Skin of body (tissue), 2 donors: ENCODE measurements around the gene SLC25A6. TPM values are rescaled to one million over a fixed set of nuclear protein-coding genes. Genes with fewer than 3 reads are reported as not detected.
"Not testable (repeated sequence)": the region's sequence is repeated elsewhere in the genome, so short reads cannot be mapped to it uniquely, and the experiment has no call there.

Experiments used
- DNase-seq: peaks from one replicate; lab custom pipeline; 2025; lab: John Stamatoyannopoulos, UW
- total RNA-seq: library from RNA; depleted of rRNA; stranded (reverse); fragments of >200 nt; gene quantifications from one replicate; pipeline ENCODE4 v1.2.3, GENCODE V29; 2014

The SLC25A6 gene
- total RNA-seq, 1 donor from 2014 or later, result 126 TPM

DNA sequence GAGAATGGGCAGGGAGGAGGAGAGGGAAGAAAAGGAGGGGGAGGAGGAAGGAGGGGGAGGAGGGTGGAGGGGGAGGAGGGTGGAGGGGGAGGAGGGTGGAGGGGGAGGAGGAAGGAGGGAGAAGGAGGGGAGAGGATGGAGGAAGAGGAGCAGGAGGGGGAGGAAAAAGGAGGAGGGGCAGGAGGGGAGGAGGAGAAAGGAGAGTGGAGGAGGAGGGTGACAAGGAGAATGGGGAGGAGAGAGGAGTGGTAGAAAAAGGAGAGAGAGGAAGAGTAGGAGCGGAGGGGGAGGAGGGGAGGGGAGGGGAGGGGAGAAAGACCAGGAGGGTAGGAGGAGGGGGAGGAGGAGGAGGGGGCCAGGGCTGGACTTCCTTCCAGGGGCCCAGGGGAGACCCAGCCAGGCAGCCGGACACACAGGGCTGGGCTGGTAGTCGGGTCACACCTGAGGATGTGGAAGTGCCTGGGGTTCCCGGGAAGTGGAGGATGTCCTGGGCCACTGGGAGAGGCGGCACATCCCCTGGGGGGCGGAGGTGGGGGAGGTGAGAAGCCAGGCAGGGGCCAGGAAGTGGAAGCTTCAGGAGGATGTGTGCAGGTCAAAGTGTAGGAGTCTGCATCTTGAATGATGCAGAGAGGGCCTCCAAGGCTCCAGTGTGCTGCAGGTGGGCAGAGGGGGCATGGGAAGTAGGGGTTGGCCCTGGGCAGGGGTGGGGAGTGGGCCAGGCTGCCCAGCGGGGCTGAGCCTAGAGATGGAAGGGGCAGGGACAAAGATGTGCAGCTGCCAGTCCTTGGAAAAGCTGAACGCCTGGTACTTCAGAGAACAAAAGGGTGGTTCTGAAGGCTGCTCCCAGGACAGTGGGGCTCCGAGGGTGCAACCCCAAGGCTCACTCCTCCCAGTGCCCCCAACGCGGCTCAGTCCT, 36.5 kb downstream of the SLC25A6 start:
- DNase-seq, result no peak

- DNase-seq, result no peak
These were observed 37.6 kb downstream of the SLC25A6 start for GRCh38 chrX:1354036-1355019.

GRCh38 chrX:1351981-1352714, 39.8 kb downstream of the SLC25A6 start:
- no peak for DNase-seq

- DNase-seq, result not testable (repeated sequence)
These were observed 42.3 kb downstream of the SLC25A6 start for GRCh38 chrX:1349606-1350005.

GRCh38 chrX:1341545-1342184, 50.2 kb downstream of the SLC25A6 start:
- DNase-seq, result no peak

DNA sequence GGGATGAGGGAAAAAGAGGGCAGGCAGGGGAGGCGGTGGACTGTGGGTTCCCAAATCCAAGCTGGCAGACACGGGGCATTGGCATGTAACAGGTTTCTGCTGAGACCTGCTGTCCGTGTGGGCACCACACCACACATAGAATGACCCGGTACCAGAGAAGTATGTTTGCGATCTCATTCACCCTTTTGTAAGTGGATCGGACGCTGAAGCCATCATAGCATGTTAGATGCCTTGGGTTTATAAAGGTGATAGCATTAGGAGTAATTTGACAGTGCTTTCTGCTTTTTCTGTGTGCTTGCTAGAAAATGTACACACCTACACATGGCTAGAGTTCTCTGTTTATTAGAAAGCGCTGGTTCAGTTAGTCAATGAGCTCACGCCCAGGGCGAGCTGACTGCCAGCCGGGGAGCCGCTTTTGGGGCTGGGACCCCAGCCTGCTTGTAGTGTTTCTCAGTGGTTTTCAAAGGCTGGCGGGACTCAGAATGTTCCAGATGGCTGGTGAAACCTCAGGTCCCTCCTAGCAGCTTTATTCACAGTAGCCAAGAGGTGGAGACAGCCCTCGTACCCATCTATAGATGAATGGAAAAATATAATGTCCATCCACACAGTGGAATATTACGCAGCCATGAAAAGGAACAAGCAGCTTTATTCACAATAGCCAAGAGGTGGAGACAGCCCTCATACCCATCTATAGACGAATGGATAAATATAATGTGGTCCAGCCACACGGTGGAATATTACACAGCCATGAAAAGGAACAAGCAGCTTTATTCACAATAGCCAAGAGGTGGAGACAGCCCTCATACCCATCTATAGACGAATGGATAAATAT, 54.7 kb downstream of the SLC25A6 start:
- DNase-seq, result no peak

- DNase-seq, result no peak
These were observed 55.5 kb downstream of the SLC25A6 start, which contains the start of gene IL3RA for GRCh38 chrX:1336331-1336943. Gene IL3RA (plus strand): TSS chrX:1336785. CDS start chrX:1341766, 4,981 bp downstream.

Other genes with a start within 250 kb of the SLC25A6 start
- 0.49 TPM for gene CRLF2, start 179.5 kb downstream of the SLC25A6 start, total RNA-seq
- gene CSF2RA, start 123.3 kb downstream of the SLC25A6 start, total RNA-seq, result 9.0 TPM
- gene IL3RA, start 55.3 kb downstream of the SLC25A6 start, total RNA-seq, result 5.7 TPM
- 10.2 TPM for gene ASMTL, start 60.8 kb upstream of the SLC25A6 start, total RNA-seq
- gene P2RY8, start 145.1 kb upstream of the SLC25A6 start, total RNA-seq, result 0.99 TPM
- 20.1 TPM for gene AKAP17A, start 199.5 kb upstream of the SLC25A6 start, total RNA-seq
- gene ASMT, start 222.9 kb upstream of the SLC25A6 start, total RNA-seq, result 0.20 TPM